ENCODE measurements around the gene MTM1. TPM values are rescaled to one million over a fixed set of nuclear protein-coding genes. Genes with fewer than 3 reads are reported as not detected.

The MTM1 gene
- total RNA-seq, 3 donors from 2014 or later (not counting 1 experiment from before 2014, with no cell fraction given) = 4.8 to 16.6 (median 6.1) TPM

- WGBS (ENCODE audit: insufficient coverage) = 92% methylated on average over 6 of the region's 7 CpGs
These were observed 41.7 kb upstream of the MTM1 start for GRCh38 chrX:150526692-150527091.

GRCh38 chrX:150527108-150527507, 41.3 kb upstream of the MTM1 start:
- intact Hi-C loops (cut with micrococcal nuclease) = no loop called here
- DNase-seq = no peak
- no peaks in the 10 kb centered on the region for H3K9me3 Mint-ChIP-seq
- no peak for TF ChIP-seq CTCF (IDR thresholded peaks at IDR 0.05)
- no peaks in the 10 kb centered on the region for H3K4me1 ChIP-seq (ENCODE audit: control insufficient read depth, insufficient read depth, low read length)
- H3K27me3 ChIP-seq (ENCODE audit: control insufficient read depth, insufficient read depth, low read length) = no peaks in the 10 kb centered on the region
- H3K4me3 ChIP-seq (ENCODE audit: low read length) = no peak overlapping the region
- H3K4me1 Mint-ChIP-seq = no peaks in the 10 kb centered on the region
- H3K27ac ChIP-seq (ENCODE audit: low read length) = no peak overlapping the region
- H3K36me3 Mint-ChIP-seq = no peaks in the 10 kb centered on the region
- ATAC-seq = no peak
- no peak overlapping the region for H3K27ac Mint-ChIP-seq
- H3K27me3 Mint-ChIP-seq (ENCODE audit: low read depth in 2 of 2) = peaks cover 0 to 5% of the 10 kb centered on the region in 2 donors
- H3K4me3 Mint-ChIP-seq = no peak overlapping the region
- WGBS (ENCODE audit: insufficient coverage) = 83% methylated on average over 3 of the region's 3 CpGs
- H3K9me3 ChIP-seq (ENCODE audit: control insufficient read depth, insufficient read depth, low read length) = no peaks in the 10 kb centered on the region
- H3K36me3 ChIP-seq (ENCODE audit: control insufficient read depth, insufficient read depth, low read length) = no peaks in the 10 kb centered on the region

More at GRCh38 chrX:150526692-150527091, 41.7 kb upstream of the MTM1 start:
- Histone ChIP-seq H3K36me3 (ENCODE audit: control insufficient read depth, insufficient read depth, low read length) (no peaks in the 10 kb centered on the region), H3K9me3 (ENCODE audit: control insufficient read depth, insufficient read depth, low read length) (no peaks in the 10 kb centered on the region), H3K4me3 (ENCODE audit: low read length) (no peak overlapping the region), H3K27me3 (ENCODE audit: control insufficient read depth, insufficient read depth, low read length) (no peaks in the 10 kb centered on the region), H3K4me1 (ENCODE audit: control insufficient read depth, insufficient read depth, low read length) (no peaks in the 10 kb centered on the region), H3K27ac (ENCODE audit: low read length) (no peak overlapping the region)
- Mint-ChIP-seq H3K4me1 (no peaks in the 10 kb centered on the region), H3K27ac (no peak overlapping the region), H3K4me3 (no peak overlapping the region), H3K9me3 (no peaks in the 10 kb centered on the region), H3K27me3 (ENCODE audit: low read depth in 2 of 2) (peaks cover 0 to 5% of the 10 kb centered on the region in 2 donors), H3K36me3 (no peaks in the 10 kb centered on the region)
- DNase-seq (no peak), ATAC-seq (no peak)
- no peak for TF ChIP-seq CTCF (IDR thresholded peaks at IDR 0.05)
- intact Hi-C loops (cut with micrococcal nuclease) = no loop called here

- no peak for TF ChIP-seq CTCF (IDR thresholded peaks at IDR 0.05)
- peaks cover 0 to 2% of the 10 kb centered on the region in 2 donors for H3K27me3 Mint-ChIP-seq (ENCODE audit: low read depth in 2 of 2)
- H3K27ac Mint-ChIP-seq = no peak overlapping the region
- no peak overlapping the region for H3K4me3 ChIP-seq (ENCODE audit: low read length)
- no peaks in the 10 kb centered on the region for H3K9me3 Mint-ChIP-seq
- H3K36me3 ChIP-seq (ENCODE audit: control insufficient read depth, insufficient read depth, low read length) = no peaks in the 10 kb centered on the region
- H3K27ac ChIP-seq (ENCODE audit: low read length) = no peak overlapping the region
- H3K27me3 ChIP-seq (ENCODE audit: control insufficient read depth, insufficient read depth, low read length) = no peaks in the 10 kb centered on the region
- intact Hi-C loops (cut with micrococcal nuclease) = no loop called here
- no peaks in the 10 kb centered on the region for H3K9me3 ChIP-seq (ENCODE audit: control insufficient read depth, insufficient read depth, low read length)
- no CpG with 5 or more reads among the region's 3 CpGs for WGBS (ENCODE audit: insufficient coverage)
- no peaks in the 10 kb centered on the region for H3K4me1 ChIP-seq (ENCODE audit: control insufficient read depth, insufficient read depth, low read length)
- no peak overlapping the region for H3K4me3 Mint-ChIP-seq
- DNase-seq (no peak), ATAC-seq (no peak)
- H3K36me3 Mint-ChIP-seq = no peaks in the 10 kb centered on the region
- no peaks in the 10 kb centered on the region for H3K4me1 Mint-ChIP-seq
These were observed 38.8 kb upstream of the MTM1 start for GRCh38 chrX:150529587-150529986.

- no peak for DNase-seq
- Mint-ChIP-seq H3K4me3 (no peak overlapping the region), H3K4me1 (no peaks in the 10 kb centered on the region), H3K27me3 (ENCODE audit: low read depth in 2 of 2) (peaks cover 0 to 2% of the 10 kb centered on the region in 2 donors), H3K27ac (no peak overlapping the region), H3K9me3 (no peaks in the 10 kb centered on the region), H3K36me3 (no peaks in the 10 kb centered on the region)
- Histone ChIP-seq H3K36me3 (ENCODE audit: control insufficient read depth, insufficient read depth, low read length) (no peaks in the 10 kb centered on the region), H3K4me3 (ENCODE audit: low read length) (no peak overlapping the region), H3K4me1 (ENCODE audit: control insufficient read depth, insufficient read depth, low read length) (no peaks in the 10 kb centered on the region), H3K27me3 (ENCODE audit: control insufficient read depth, insufficient read depth, low read length) (no peaks in the 10 kb centered on the region), H3K9me3 (ENCODE audit: control insufficient read depth, insufficient read depth, low read length) (no peaks in the 10 kb centered on the region), H3K27ac (ENCODE audit: low read length) (no peak overlapping the region)
- ATAC-seq = no peak
- intact Hi-C loops (cut with micrococcal nuclease) = no loop called here
- WGBS (ENCODE audit: insufficient coverage) = 91% methylated on average over 5 of the region's 7 CpGs
- TF ChIP-seq CTCF (IDR thresholded peaks at IDR 0.05) = no peak
These were observed 37.6 kb upstream of the MTM1 start for GRCh38 chrX:150530821-150531220.
